Erythroblast (primary cell): ENCODE results near the gene FUS.

Source experiments
- GATA1 ChIP-seq: IDR thresholded peaks from 2 replicates; pipeline ENCODE4 v1.6.1; 2011; ENCODE audit warnings: low read depth, mild to moderate bottlenecking, control low read depth, low read length, moderate library complexity
- POLR2A ChIP-seq: IDR thresholded peaks from 2 replicates; pipeline ENCODE4 v1.6.1; 2011; ENCODE audit warnings: mild to moderate bottlenecking, low read length

GRCh38 chr16:31238041-31238440 lies 58.1 kb downstream of the FUS start:
- TF ChIP-seq POLR2A (no peak), GATA1 (no peak)
